H9 (cell line): ENCODE measurements around the gene DNAH11. TPM values are rescaled to one million over a fixed set of nuclear protein-coding genes. Genes with fewer than 3 reads are reported as not detected.

ENCODE experiments used
- DNase-seq: peaks from one replicate; pipeline ENCODE4 v3.0.0-alpha.2; 2017
- H2AFZ ChIP-seq: one replicate; pipeline ENCODE4 v1.6.1; 2013; ENCODE audit warnings: mild to moderate bottlenecking, low read length, control low read depth, moderate library complexity
- H2AK5ac ChIP-seq: 2 replicates; pipeline ENCODE4 v1.6.1; 2013; ENCODE audit warnings: low read length, control low read depth, mixed read lengths; ENCODE audit not compliant: insufficient read length
- H2BK120ac ChIP-seq: one replicate; pipeline ENCODE4 v1.6.1; 2013; ENCODE audit warnings: low read depth, mild to moderate bottlenecking, low read length, control low read depth, inconsistent platforms; ENCODE audit not compliant: poor library complexity, severe bottlenecking
- H2BK12ac ChIP-seq: 2 replicates; pipeline ENCODE4 v1.6.1; 2013; ENCODE audit warnings: low read length, control low read depth, mixed read lengths, low read depth; ENCODE audit not compliant: insufficient read length
- H2BK15ac ChIP-seq: 2 replicates; pipeline ENCODE4 v1.6.1; 2013; ENCODE audit warnings: low read depth, low read length, control low read depth
- H2BK20ac ChIP-seq: one replicate; pipeline ENCODE4 v1.6.1; 2013; ENCODE audit warnings: low read depth, mild to moderate bottlenecking, low read length, control low read depth, inconsistent platforms; ENCODE audit not compliant: poor library complexity, severe bottlenecking
- H2BK5ac ChIP-seq: 2 replicates; pipeline ENCODE4 v1.6.1; 2013; ENCODE audit warnings: low read length, control low read depth, mixed read lengths; ENCODE audit not compliant: insufficient read length
- H3K14ac ChIP-seq: 2 replicates; pipeline ENCODE4 v1.6.1; 2013; ENCODE audit warnings: low read length, control low read depth; ENCODE audit not compliant: insufficient read depth
- H3K18ac ChIP-seq: 2 replicates; pipeline ENCODE4 v1.6.1; 2013; ENCODE audit warnings: low read depth, mild to moderate bottlenecking, mixed read lengths, low read length, control low read depth; ENCODE audit not compliant: insufficient read length
- H3K23ac ChIP-seq: 2 replicates; pipeline ENCODE4 v1.6.1; 2013; ENCODE audit warnings: low read length, control low read depth, mixed read lengths, low read depth; ENCODE audit not compliant: insufficient read length
- H3K23me2 ChIP-seq: 2 replicates; pipeline ENCODE4 v1.6.1; 2013; ENCODE audit warnings: low read depth, mild to moderate bottlenecking, mixed read lengths, low read length, control low read depth; ENCODE audit not compliant: insufficient read length, poor library complexity, severe bottlenecking
- H3K27ac ChIP-seq: 2 replicates; pipeline ENCODE4 v1.5.1; 2013; ENCODE audit warnings: low read length, control low read depth, mixed read lengths, low read depth; ENCODE audit not compliant: insufficient read length
- H3K27me3 ChIP-seq: 2 replicates; pipeline ENCODE4 v1.6.1; 2013; ENCODE audit warnings: low read length, control low read depth, inconsistent platforms; ENCODE audit not compliant: insufficient read depth
- H3K4ac ChIP-seq: 2 replicates; pipeline ENCODE4 v1.6.1; 2013; ENCODE audit warnings: low read depth, mild to moderate bottlenecking, control low read depth, inconsistent platforms, low read length, moderate library complexity
- H3K4me1 ChIP-seq: 2 replicates; pipeline ENCODE4 v1.6.1; 2013; ENCODE audit warnings: low read length, control low read depth, inconsistent platforms; ENCODE audit not compliant: insufficient read depth
- H3K4me2 ChIP-seq: 2 replicates; pipeline ENCODE4 v1.6.1; 2013; ENCODE audit warnings: low read length, control low read depth, mixed read lengths; ENCODE audit not compliant: insufficient read length, insufficient read depth
- H3K56ac ChIP-seq: 2 replicates; pipeline ENCODE4 v1.6.1; 2013; ENCODE audit warnings: low read depth, mild to moderate bottlenecking, mixed read lengths, low read length, control low read depth; ENCODE audit not compliant: insufficient read length
- H3K79me1 ChIP-seq: 2 replicates; pipeline ENCODE4 v1.6.1; 2013; ENCODE audit warnings: low read depth, mild to moderate bottlenecking, moderate library complexity, low read length, control low read depth, inconsistent platforms; ENCODE audit not compliant: insufficient read depth, poor library complexity, severe bottlenecking
- H3K79me2 ChIP-seq: 2 replicates; pipeline ENCODE4 v1.6.1; 2013; ENCODE audit warnings: low read length, control low read depth, inconsistent platforms; ENCODE audit not compliant: insufficient read depth
- H3K9ac ChIP-seq: 2 replicates; pipeline ENCODE4 v1.6.1; 2013; ENCODE audit warnings: low read length, control low read depth, mixed read lengths; ENCODE audit not compliant: insufficient read length; ENCODE audit errors: extremely low read depth
- H3K9me3 ChIP-seq: one replicate; pipeline ENCODE4 v1.6.1; 2013; ENCODE audit warnings: low read depth, low read length, inconsistent platforms; ENCODE audit not compliant: control insufficient read depth
- H3T11ph ChIP-seq: one replicate; pipeline ENCODE4 v1.6.1; 2013; ENCODE audit warnings: mild to moderate bottlenecking, low read length, control low read depth, inconsistent platforms
- H4K20me1 ChIP-seq: one replicate; pipeline ENCODE4 v1.6.1; 2013; ENCODE audit not compliant: control insufficient read depth, insufficient read length, insufficient read depth
- H4K5ac ChIP-seq: 2 replicates; pipeline ENCODE4 v1.6.1; 2013; ENCODE audit warnings: low read depth, mild to moderate bottlenecking, mixed read lengths, low read length, control low read depth; ENCODE audit not compliant: insufficient read length
- H4K8ac ChIP-seq: replicated peaks from 2 replicates; pipeline ENCODE4 v1.6.1; 2013; ENCODE audit warnings: low read length, control low read depth, mixed read lengths, low read depth; ENCODE audit not compliant: insufficient read length
- H4K91ac ChIP-seq: 2 replicates; pipeline ENCODE4 v1.6.1; 2013; ENCODE audit warnings: low read depth, mild to moderate bottlenecking, moderate library complexity, mixed read lengths, low read length, control low read depth; ENCODE audit not compliant: insufficient read length
- H3K27ac Mint-ChIP-seq, 3 experiments: 2 replicates in 2 of 3; 3 replicates in 1 of 3; pipeline ENCODE4 v1.8.0; 2020 to 2021; ENCODE audit warnings: mixed read lengths in 3 of 3, mild to moderate bottlenecking in 1 of 3, moderate library complexity in 1 of 3
- H3K27me3 Mint-ChIP-seq: 2 replicates; pipeline ENCODE4 v1.8.0; 2021; ENCODE audit warnings: low read depth, mild to moderate bottlenecking, moderate library complexity, mixed read lengths
- H3K36me3 Mint-ChIP-seq, 3 experiments: 2 replicates in 2 of 3; 3 replicates in 1 of 3; pipeline ENCODE4 v1.8.0; 2020 to 2021; ENCODE audit warnings: low read depth in 3 of 3, mixed read lengths in 3 of 3; ENCODE audit not compliant: insufficient read depth in 1 of 3
- H3K4me1 Mint-ChIP-seq, 2 experiments: 2 replicates each; pipeline ENCODE4 v1.8.0; 2020; ENCODE audit warnings: mixed read lengths in 2 of 2
- H3K4me3 Mint-ChIP-seq, 2 experiments: 2 replicates in 1 of 2; 3 replicates in 1 of 2; pipeline ENCODE4 v1.8.0; 2020 to 2021; ENCODE audit warnings: mild to moderate bottlenecking in 2 of 2, mixed read lengths in 2 of 2, moderate library complexity in 1 of 2
- H3K9me3 Mint-ChIP-seq, 2 experiments: 2 replicates in 1 of 2; 3 replicates in 1 of 2; pipeline ENCODE4 v1.8.0; 2020; ENCODE audit warnings: mild to moderate bottlenecking in 2 of 2, mixed read lengths in 2 of 2, moderate library complexity in 1 of 2
- WGBS: extraction: QIAGEN DNeasy Blood & Tissue Kit; methylation state at CpG from one replicate; pipeline ENCODE4 v1.1.7; 2013; ENCODE audit warnings: missing lambda C conversion rate, low lambda C conversion rate, mixed read lengths; ENCODE audit not compliant: insufficient read length; ENCODE audit errors: extremely low coverage; 5-methylcytosine and 5-hydroxymethylcytosine counted together
- total RNA-seq: library from RNA; stranded (reverse); gene quantifications from 2 replicates; pipeline ENCODE4 v1.2.1, GENCODE V29; 2021
- TF ChIP-seq, protein P1 (sequence below): fragments of 200-600 bp; sonication (generic); conservative IDR thresholded peaks from 3 replicates; pipeline ENCODE4 v1.8.0; 2021; ENCODE audit warnings: antibody characterized with exemption, mild to moderate bottlenecking

Gene DNAH11
- total RNA-seq, 1 experiment from 2014 or later, result 2.5 TPM

DNA sequence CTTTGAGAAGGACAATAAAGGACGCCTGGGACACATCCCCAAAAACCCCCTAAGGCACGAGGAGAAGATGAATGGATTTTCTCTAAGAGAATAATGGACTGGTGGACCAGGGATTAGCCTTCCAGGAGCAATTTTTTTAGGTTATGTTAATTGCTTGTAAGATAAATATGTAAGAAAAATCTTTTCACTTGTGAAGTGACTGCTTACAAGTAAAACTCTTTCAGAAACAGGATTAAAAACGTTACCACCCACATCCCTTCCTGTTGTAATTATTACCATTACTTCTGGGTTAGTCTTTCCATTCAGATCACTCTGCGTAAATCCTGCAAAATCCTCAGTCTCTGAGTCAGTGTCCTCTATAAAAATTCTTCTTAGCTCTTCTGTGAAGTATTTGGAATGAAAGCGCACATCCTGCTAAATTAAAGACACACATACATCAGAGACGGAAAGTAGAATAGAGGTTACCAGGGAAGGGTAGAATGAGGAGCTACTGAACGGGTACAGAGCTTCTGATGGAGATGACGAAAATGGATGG lies 368.6 kb downstream of the DNAH11 start:
- H4K20me1 ChIP-seq, result no peaks in the 10 kb centered on the region
- no peak overlapping the region for H4K91ac ChIP-seq
- no peak overlapping the region for H2BK12ac ChIP-seq
- no CpG with 5 or more reads among the region's 8 CpGs for WGBS
- peaks cover 4 to 5% of the 10 kb centered on the region in 2 experiments for H3K4me1 Mint-ChIP-seq
- no peaks in the 10 kb centered on the region for H3K27me3 Mint-ChIP-seq
- H4K8ac ChIP-seq, result no peak overlapping the region
- H2AK5ac ChIP-seq, result no peak overlapping the region
- no peak overlapping the region for H2BK120ac ChIP-seq
- no peaks in the 10 kb centered on the region for H3K9me3 ChIP-seq
- no peaks in the 10 kb centered on the region for H3K23me2 ChIP-seq
- no peaks in the 10 kb centered on the region for H3K9me3 Mint-ChIP-seq
- H3K27me3 ChIP-seq, result no peaks in the 10 kb centered on the region
- H3T11ph ChIP-seq, result no peak overlapping the region
- no peak overlapping the region for H3K27ac ChIP-seq
- H3K56ac ChIP-seq, result no peak overlapping the region
- H3K18ac ChIP-seq, result no peak overlapping the region
- H2BK5ac ChIP-seq, result no peak overlapping the region
- H2BK15ac ChIP-seq, result no peak overlapping the region
- no peak overlapping the region for H3K14ac ChIP-seq
- TF ChIP-seq, protein P1, sequence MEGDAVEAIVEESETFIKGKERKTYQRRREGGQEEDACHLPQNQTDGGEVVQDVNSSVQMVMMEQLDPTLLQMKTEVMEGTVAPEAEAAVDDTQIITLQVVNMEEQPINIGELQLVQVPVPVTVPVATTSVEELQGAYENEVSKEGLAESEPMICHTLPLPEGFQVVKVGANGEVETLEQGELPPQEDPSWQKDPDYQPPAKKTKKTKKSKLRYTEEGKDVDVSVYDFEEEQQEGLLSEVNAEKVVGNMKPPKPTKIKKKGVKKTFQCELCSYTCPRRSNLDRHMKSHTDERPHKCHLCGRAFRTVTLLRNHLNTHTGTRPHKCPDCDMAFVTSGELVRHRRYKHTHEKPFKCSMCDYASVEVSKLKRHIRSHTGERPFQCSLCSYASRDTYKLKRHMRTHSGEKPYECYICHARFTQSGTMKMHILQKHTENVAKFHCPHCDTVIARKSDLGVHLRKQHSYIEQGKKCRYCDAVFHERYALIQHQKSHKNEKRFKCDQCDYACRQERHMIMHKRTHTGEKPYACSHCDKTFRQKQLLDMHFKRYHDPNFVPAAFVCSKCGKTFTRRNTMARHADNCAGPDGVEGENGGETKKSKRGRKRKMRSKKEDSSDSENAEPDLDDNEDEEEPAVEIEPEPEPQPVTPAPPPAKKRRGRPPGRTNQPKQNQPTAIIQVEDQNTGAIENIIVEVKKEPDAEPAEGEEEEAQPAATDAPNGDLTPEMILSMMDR, result no peak
- no peak overlapping the region for H3K9ac ChIP-seq
- H3K79me1 ChIP-seq, result peaks cover 3% of the 10 kb centered on the region
- H3K79me2 ChIP-seq, result 0 out of 2 replicates have a peak, but pooled peaks cover 2% of the 10 kb centered on the region
- H3K23ac ChIP-seq, result no peak overlapping the region
- no peaks in the 10 kb centered on the region for H3K4me1 ChIP-seq
- no peak overlapping the region for H3K4me3 Mint-ChIP-seq
- H2BK20ac ChIP-seq, result no peak overlapping the region
- H3K27ac Mint-ChIP-seq, result no peak overlapping the region
- H2AFZ ChIP-seq, result no peak overlapping the region
- H4K5ac ChIP-seq, result no peak overlapping the region
- no peak overlapping the region for H3K4me2 ChIP-seq
- no peak overlapping the region for H3K4ac ChIP-seq
- H3K36me3 Mint-ChIP-seq, result peaks cover 59 to 85% (median 79%) of the 10 kb centered on the region in 3 experiments
- DNase-seq, result no peak
